OCI-LY1 (cell line): ENCODE results near the gene FCN1.

ENCODE experiments used
- H2AFZ ChIP-seq: fragments of 200-600 bp; sonication (generic), shearing (Covaris generic); 2 replicates; pipeline ENCODE4 v1.6.0; 2014; ENCODE audit warnings: antibody characterized with exemption, mild to moderate bottlenecking, low read length
- H3F3A ChIP-seq: fragments of 200-600 bp; sonication (generic), shearing (Covaris generic); 2 replicates; pipeline ENCODE4 v1.6.0; 2014; ENCODE audit warnings: mild to moderate bottlenecking, antibody characterized with exemption, low read length, moderate library complexity; ENCODE audit not compliant: insufficient read depth
- H3K27ac ChIP-seq: fragments of 200-600 bp; sonication (generic); 2 replicates; pipeline ENCODE4 v1.5.1; 2014; ENCODE audit warnings: low read length, mixed run types, mild to moderate bottlenecking, low read depth; ENCODE audit not compliant: poor library complexity, severe bottlenecking
- H3K27me3 ChIP-seq: fragments of 200-600 bp; sonication (generic); 2 replicates; pipeline ENCODE4 v1.6.0; 2014; ENCODE audit warnings: antibody characterized with exemption, mild to moderate bottlenecking, low read length, moderate library complexity; ENCODE audit not compliant: insufficient read depth
- H3K36me3 ChIP-seq: fragments of 200-600 bp; sonication (generic); 2 replicates; pipeline ENCODE4 v1.6.1; 2014; ENCODE audit warnings: mild to moderate bottlenecking, antibody characterized with exemption, low read length, moderate library complexity, mixed read lengths; ENCODE audit not compliant: insufficient read depth
- H3K4me1 ChIP-seq: fragments of 200-600 bp; sonication (generic); 2 replicates; pipeline ENCODE4 v1.5.1; 2014; ENCODE audit warnings: mild to moderate bottlenecking, low read length, moderate library complexity; ENCODE audit not compliant: insufficient read depth, severe bottlenecking
- H3K4me2 ChIP-seq: fragments of 200-600 bp; sonication (generic), shearing (Covaris generic); 2 replicates; pipeline ENCODE4 v1.6.1; 2014; ENCODE audit warnings: low read length
- H3K4me3 ChIP-seq: fragments of 200-600 bp; sonication (generic); 2 replicates; pipeline ENCODE4 v1.5.1; 2014; ENCODE audit warnings: low read length, low read depth, mild to moderate bottlenecking, mixed read lengths; ENCODE audit not compliant: poor library complexity, severe bottlenecking
- H3K79me2 ChIP-seq: fragments of 200-600 bp; shearing (Covaris generic); 2 replicates; pipeline ENCODE4 v1.6.1; 2016; ENCODE audit warnings: mixed run types, low read length, mixed read lengths; ENCODE audit not compliant: insufficient read depth
- H3K9ac ChIP-seq: fragments of 200-600 bp; sonication (generic), shearing (Covaris generic); 2 replicates; pipeline ENCODE4 v1.6.1; 2014; ENCODE audit warnings: mild to moderate bottlenecking, low read length, mixed read lengths
- H3K9me2 ChIP-seq: fragments of 200-600 bp; sonication (generic), shearing (Covaris generic); 2 replicates; pipeline ENCODE4 v1.6.1; 2014; ENCODE audit warnings: low read depth, mild to moderate bottlenecking, low read length, mixed read lengths
- H3K9me3 ChIP-seq: fragments of 200-600 bp; shearing (Covaris generic); 2 replicates; pipeline ENCODE4 v1.6.1; 2014; ENCODE audit warnings: low read length, mixed read lengths
- H4K20me1 ChIP-seq: fragments of 200-600 bp; sonication (generic), shearing (Covaris generic); 2 replicates; pipeline ENCODE4 v1.6.0; 2016; ENCODE audit warnings: mild to moderate bottlenecking, low read length; ENCODE audit not compliant: insufficient read depth
- EZH2 ChIP-seq: fragments of 200-600 bp; sonication (generic), shearing (Covaris generic); IDR thresholded peaks from 2 replicates; pipeline ENCODE4 v1.8.0; 2017; ENCODE audit warnings: borderline replicate concordance, mixed run types, mild to moderate bottlenecking, antibody characterized with exemption, low read length, moderate library complexity, mixed read lengths
- TF ChIP-seq, protein P1 (sequence below): fragments of 200-600 bp; sonication (generic), shearing (Covaris generic); IDR thresholded peaks from 2 replicates; pipeline ENCODE4 v1.5.1; 2017; ENCODE audit warnings: mild to moderate bottlenecking, antibody characterized with exemption, low read length, moderate library complexity, mixed read lengths

Gene FCN1

DNA sequence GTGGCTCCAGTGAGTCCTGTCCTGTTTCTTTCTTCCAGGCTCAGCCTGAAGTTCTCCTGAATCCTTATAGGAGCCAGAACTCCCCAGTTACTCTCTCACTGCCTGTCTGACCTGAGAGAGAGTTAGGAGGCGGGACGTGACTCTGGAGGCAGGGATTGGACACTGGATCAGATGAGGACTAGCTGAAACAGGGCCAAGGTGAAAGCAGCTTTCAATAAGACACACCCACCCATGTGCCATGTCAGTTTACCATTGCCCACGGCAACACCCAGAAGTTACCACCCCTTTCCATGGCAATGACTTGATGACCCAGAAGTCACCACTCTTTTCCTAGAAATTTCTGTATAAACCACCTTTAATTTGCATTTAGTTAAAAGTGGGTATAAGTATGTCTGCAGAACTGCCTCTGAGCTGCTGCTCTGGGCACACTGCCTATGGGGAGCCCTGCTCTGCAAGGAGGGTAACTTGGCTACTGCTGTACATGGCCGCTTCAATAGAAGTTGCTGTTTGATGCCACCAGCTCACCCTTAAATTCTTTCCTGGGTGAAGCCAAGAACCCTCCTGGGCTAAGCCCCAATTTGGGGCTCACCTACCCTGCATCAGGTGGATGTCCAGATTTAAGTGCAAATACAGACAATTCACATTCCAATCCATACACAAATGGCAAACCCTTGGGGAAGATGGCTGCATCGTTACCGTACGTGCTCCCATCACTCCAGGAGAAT, 23.4 kb downstream of the FCN1 start:
- peaks cover 18% of the 10 kb centered on the region; the same call in 1 of the 2 replicates for H3K27me3 ChIP-seq
- H4K20me1 ChIP-seq, result no peaks in the 10 kb centered on the region
- no peaks in the 10 kb centered on the region for H3K79me2 ChIP-seq
- H3K36me3 ChIP-seq, result no peaks in the 10 kb centered on the region; the same call in 1 of the 2 replicates
- H3K4me2 ChIP-seq, result no peak overlapping the region
- H3K4me1 ChIP-seq, result peaks cover 15% of the 10 kb centered on the region
- no peak overlapping the region for H3K4me3 ChIP-seq
- no peaks in the 10 kb centered on the region for H3K9me2 ChIP-seq
- H3K9ac ChIP-seq, result no peak overlapping the region
- no peak for TF ChIP-seq EZH2
- TF ChIP-seq, protein P1, sequence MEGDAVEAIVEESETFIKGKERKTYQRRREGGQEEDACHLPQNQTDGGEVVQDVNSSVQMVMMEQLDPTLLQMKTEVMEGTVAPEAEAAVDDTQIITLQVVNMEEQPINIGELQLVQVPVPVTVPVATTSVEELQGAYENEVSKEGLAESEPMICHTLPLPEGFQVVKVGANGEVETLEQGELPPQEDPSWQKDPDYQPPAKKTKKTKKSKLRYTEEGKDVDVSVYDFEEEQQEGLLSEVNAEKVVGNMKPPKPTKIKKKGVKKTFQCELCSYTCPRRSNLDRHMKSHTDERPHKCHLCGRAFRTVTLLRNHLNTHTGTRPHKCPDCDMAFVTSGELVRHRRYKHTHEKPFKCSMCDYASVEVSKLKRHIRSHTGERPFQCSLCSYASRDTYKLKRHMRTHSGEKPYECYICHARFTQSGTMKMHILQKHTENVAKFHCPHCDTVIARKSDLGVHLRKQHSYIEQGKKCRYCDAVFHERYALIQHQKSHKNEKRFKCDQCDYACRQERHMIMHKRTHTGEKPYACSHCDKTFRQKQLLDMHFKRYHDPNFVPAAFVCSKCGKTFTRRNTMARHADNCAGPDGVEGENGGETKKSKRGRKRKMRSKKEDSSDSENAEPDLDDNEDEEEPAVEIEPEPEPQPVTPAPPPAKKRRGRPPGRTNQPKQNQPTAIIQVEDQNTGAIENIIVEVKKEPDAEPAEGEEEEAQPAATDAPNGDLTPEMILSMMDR, result no peak
- no peak overlapping the region for H2AFZ ChIP-seq
- no peaks in the 10 kb centered on the region for H3F3A ChIP-seq
- H3K27ac ChIP-seq, result no peak overlapping the region
- peaks cover 28% of the 10 kb centered on the region for H3K9me3 ChIP-seq

DNA sequence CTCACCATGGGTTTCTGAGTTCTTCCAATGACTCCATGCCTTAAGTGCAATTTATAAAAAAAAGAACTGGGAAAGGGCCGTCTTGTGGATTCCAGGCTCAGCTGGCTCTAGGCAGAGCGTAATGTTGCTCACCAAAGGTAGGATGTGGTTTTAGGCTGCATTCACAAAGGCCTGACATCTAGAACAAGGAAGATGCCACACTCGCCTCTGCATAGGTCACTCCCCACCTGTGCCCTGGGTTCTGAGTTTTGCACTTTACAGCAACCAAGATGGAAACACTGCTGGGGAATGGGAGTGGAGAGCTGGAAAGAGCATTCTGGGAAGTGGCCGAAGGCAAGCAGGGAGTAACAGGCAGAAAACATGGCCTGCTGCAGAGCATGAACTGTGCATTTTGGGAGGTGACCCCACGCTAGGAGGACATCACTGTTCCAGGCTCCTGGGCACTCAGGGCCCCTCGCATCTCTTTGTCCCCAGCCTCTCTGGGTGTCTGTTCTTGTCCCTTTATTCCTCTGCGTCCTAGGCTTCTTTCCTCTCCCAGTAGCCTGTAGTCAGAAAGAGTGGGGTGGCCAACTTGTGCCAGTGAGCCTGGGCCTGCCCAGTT, 24.8 kb downstream of the FCN1 start:
- H4K20me1 ChIP-seq, result no peaks in the 10 kb centered on the region
- H3K4me1 ChIP-seq, result peaks cover 25% of the 10 kb centered on the region
- no peaks in the 10 kb centered on the region for H3K9me2 ChIP-seq
- no peak overlapping the region for H3K4me2 ChIP-seq
- H3K27me3 ChIP-seq, result peaks cover 7% of the 10 kb centered on the region
- no peaks in the 10 kb centered on the region; the same call in 1 of the 2 replicates for H3K36me3 ChIP-seq
- peaks cover 19% of the 10 kb centered on the region for H3K9me3 ChIP-seq
- H3F3A ChIP-seq, result no peaks in the 10 kb centered on the region
- H3K27ac ChIP-seq, result no peak overlapping the region
- H3K4me3 ChIP-seq, result no peak overlapping the region
- no peak overlapping the region for H3K9ac ChIP-seq
- no peak overlapping the region for H2AFZ ChIP-seq
- H3K79me2 ChIP-seq, result no peaks in the 10 kb centered on the region
- TF ChIP-seq, protein P1, result no peak
- TF ChIP-seq EZH2, result no peak

DNA sequence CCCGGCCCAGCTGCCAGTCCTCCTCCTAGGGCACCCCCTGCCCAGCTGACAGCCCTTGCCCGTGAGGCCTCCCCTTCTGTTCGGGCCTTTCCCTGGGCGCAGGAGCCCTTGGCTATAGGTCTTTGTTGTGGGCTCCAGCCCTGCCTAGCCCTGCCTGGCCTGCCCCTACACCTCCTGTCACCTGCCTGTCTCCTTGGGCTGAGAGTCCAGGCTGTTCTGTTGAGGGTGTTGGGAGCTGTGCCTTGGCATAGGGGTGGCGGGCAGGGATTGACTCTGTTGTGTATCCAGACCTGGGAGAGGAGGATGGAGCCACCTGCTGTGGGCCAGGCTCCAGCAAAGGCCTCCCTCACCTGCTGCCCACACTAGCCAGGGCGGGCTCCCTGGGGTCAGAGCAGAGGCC, 25.5 kb downstream of the FCN1 start:
- H2AFZ ChIP-seq, result no peak overlapping the region
- H3K4me3 ChIP-seq, result no peak overlapping the region
- no peak overlapping the region for H3K9ac ChIP-seq
- no peaks in the 10 kb centered on the region for H3K79me2 ChIP-seq
- H3K4me2 ChIP-seq, result no peak overlapping the region
- peaks cover 19% of the 10 kb centered on the region for H3K9me3 ChIP-seq
- no peaks in the 10 kb centered on the region; the same call in 1 of the 2 replicates for H3K36me3 ChIP-seq
- no peaks in the 10 kb centered on the region for H4K20me1 ChIP-seq
- peaks cover 25% of the 10 kb centered on the region for H3K4me1 ChIP-seq
- peaks cover 12% of the 10 kb centered on the region for H3K27me3 ChIP-seq
- no peak overlapping the region for H3K27ac ChIP-seq
- H3F3A ChIP-seq, result no peaks in the 10 kb centered on the region
- no peaks in the 10 kb centered on the region for H3K9me2 ChIP-seq
- no peak for TF ChIP-seq EZH2
- TF ChIP-seq, protein P1, result no peak
